HL-60 (cell line): ENCODE data around the gene KLHL11.

Experiments
- DNase-seq, 2 experiments: peaks; one replicate each; pipeline ENCODE4 v3.0.0-alpha.2; 2010 to 2020; ENCODE audit warnings: low read depth in 1 of 2, low spot score in 1 of 2
- H3K27ac ChIP-seq: fragments of 250-450 bp; sonication (Bioruptor Pico); replicated peaks from 2 replicates; pipeline ENCODE4 v1.5.1; 2020; ENCODE audit warnings: mild to moderate bottlenecking, moderate library complexity
- H3K27me3 ChIP-seq: fragments of 250-450 bp; sonication (Bioruptor Pico); 2 replicates; pipeline ENCODE4 v1.5.1; 2021; ENCODE audit warnings: mild to moderate bottlenecking, moderate library complexity; ENCODE audit not compliant: insufficient read depth, poor library complexity, severe bottlenecking
- H3K4me3 ChIP-seq: replicated peaks from 2 replicates; pipeline ENCODE4 v1.5.1; 2011; ENCODE audit warnings: mild to moderate bottlenecking, control low read depth, low read length; ENCODE audit not compliant: insufficient read depth
- GABPA ChIP-seq: IDR thresholded peaks from 2 replicates; pipeline ENCODE4 v1.6.1; 2012; ENCODE audit warnings: low read depth
- POLR2AphosphoS5 ChIP-seq: IDR thresholded peaks from 2 replicates; pipeline ENCODE4 v1.6.1; 2012; ENCODE audit warnings: low read depth
- SPI1 ChIP-seq: IDR thresholded peaks from 2 replicates; pipeline ENCODE4 v1.6.1; 2012; ENCODE audit warnings: low read depth, mild to moderate bottlenecking, borderline replicate concordance
- TF ChIP-seq, protein P1 (sequence below): IDR thresholded peaks from one replicate; pipeline ENCODE4 v1.5.1; 2011; ENCODE audit warnings: low read length, control low read depth, inconsistent platforms; ENCODE audit not compliant: insufficient read depth
- TF ChIP-seq, protein P2 (sequence below): IDR thresholded peaks from 2 replicates; pipeline ENCODE4 v1.6.1; 2012; ENCODE audit warnings: low read depth; ENCODE audit not compliant: insufficient replicate concordance

Gene KLHL11

GRCh38 chr17:41810659-41811548 is 54.3 kb downstream of the KLHL11 start:
- H3K27ac ChIP-seq, result no peak overlapping the region
- DNase-seq, result no peak

DNA sequence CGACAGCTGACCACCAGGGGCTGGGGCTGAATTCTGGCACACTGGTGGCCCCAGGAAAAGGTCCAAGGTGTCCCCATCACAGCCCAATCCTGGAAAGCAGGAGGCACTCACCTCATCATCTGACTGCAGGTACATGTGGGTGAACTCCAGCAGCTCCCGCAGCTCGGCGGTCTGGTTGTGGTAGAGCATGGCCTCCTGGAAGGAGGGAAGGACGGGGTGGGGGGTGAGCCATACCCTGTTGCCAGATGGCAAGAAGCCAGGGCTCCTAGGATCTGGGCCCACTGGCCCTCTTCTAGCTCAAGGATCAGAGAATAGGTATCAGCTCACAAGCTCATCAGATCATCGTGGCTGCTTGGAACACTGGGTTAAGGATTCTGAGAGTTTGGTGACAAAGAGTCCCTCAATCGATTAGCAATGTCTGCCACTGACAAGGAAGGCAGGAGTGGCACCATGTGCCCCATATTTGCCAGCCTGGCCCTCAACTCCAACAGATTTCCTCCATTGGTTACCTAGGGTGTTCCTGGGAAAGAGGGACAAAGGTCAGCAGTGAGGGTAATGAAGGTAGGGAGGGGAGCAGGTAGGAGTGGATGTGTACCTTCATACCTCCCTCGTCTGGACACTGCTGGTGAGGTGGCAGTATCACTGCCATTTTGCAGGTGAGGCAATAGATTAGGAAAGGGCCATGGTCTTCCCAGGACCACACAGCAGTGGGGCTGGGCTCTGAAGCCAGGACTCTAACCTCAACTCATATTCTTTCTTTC is 58.4 kb downstream of the KLHL11 start:
- DNase-seq, result no peak
- H3K27ac ChIP-seq, result no peak overlapping the region
- peaks cover 12% of the 10 kb centered on the region for H3K27me3 ChIP-seq
- no peak overlapping the region for H3K4me3 ChIP-seq
- TF ChIP-seq, protein P1, sequence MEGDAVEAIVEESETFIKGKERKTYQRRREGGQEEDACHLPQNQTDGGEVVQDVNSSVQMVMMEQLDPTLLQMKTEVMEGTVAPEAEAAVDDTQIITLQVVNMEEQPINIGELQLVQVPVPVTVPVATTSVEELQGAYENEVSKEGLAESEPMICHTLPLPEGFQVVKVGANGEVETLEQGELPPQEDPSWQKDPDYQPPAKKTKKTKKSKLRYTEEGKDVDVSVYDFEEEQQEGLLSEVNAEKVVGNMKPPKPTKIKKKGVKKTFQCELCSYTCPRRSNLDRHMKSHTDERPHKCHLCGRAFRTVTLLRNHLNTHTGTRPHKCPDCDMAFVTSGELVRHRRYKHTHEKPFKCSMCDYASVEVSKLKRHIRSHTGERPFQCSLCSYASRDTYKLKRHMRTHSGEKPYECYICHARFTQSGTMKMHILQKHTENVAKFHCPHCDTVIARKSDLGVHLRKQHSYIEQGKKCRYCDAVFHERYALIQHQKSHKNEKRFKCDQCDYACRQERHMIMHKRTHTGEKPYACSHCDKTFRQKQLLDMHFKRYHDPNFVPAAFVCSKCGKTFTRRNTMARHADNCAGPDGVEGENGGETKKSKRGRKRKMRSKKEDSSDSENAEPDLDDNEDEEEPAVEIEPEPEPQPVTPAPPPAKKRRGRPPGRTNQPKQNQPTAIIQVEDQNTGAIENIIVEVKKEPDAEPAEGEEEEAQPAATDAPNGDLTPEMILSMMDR, result no peak
- TF ChIP-seq, protein P2, sequence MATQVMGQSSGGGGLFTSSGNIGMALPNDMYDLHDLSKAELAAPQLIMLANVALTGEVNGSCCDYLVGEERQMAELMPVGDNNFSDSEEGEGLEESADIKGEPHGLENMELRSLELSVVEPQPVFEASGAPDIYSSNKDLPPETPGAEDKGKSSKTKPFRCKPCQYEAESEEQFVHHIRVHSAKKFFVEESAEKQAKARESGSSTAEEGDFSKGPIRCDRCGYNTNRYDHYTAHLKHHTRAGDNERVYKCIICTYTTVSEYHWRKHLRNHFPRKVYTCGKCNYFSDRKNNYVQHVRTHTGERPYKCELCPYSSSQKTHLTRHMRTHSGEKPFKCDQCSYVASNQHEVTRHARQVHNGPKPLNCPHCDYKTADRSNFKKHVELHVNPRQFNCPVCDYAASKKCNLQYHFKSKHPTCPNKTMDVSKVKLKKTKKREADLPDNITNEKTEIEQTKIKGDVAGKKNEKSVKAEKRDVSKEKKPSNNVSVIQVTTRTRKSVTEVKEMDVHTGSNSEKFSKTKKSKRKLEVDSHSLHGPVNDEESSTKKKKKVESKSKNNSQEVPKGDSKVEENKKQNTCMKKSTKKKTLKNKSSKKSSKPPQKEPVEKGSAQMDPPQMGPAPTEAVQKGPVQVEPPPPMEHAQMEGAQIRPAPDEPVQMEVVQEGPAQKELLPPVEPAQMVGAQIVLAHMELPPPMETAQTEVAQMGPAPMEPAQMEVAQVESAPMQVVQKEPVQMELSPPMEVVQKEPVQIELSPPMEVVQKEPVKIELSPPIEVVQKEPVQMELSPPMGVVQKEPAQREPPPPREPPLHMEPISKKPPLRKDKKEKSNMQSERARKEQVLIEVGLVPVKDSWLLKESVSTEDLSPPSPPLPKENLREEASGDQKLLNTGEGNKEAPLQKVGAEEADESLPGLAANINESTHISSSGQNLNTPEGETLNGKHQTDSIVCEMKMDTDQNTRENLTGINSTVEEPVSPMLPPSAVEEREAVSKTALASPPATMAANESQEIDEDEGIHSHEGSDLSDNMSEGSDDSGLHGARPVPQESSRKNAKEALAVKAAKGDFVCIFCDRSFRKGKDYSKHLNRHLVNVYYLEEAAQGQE, result no peak
- TF ChIP-seq POLR2AphosphoS5 (no peak), GABPA (no peak), SPI1 (no peak)

More at GRCh38 chr17:41810659-41811548, 54.3 kb downstream of the KLHL11 start:
- Histone ChIP-seq H3K4me3 (peak overlapping the region; percentile 58), H3K27me3 (peaks cover 20% of the 10 kb centered on the region)
- TF ChIP-seq, protein P2, result no peak
- TF ChIP-seq, protein P1, result no peak
- TF ChIP-seq GABPA, result no peak
